GM19043 (cell line): ENCODE data around the gene PCP4.

Source experiments
- ATAC-seq: cut with Tn5 transposase; IDR thresholded peaks from one replicate; pipeline ENCODE4 v1.9.1; 2021; ENCODE audit warnings: low read depth; ENCODE audit not compliant: unreplicated experiment

PCP4 gene

DNA sequence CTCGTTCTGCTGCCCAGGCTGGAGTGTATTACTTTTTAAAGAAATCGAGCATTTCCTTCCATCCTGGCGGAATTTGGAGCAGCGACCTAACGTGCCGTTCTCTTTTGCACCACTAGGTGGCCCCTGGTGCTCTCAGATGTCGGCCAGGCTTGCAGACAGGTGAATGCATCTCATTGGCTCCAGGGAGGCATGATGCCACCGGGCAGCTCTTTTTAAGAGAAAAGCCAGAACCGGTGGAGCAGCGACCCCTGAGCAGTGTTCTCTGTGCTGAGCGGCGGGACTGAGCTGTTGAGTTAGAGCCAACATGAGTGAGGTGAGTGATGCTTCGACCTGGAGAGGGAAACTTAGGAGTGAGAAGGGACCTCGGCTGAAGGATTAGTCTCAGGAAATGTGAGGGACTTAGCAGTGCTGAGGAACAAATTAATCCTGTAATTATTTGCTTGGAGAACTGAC is at the start of gene PCP4:
PCP4 (plus strand) TSS at position 241 of the 453 bp plus-strand sequence; CDS start at position 305, 64 bp downstream.
- no peak for ATAC-seq

- no peak for ATAC-seq
These were observed 48.7 kb upstream of the PCP4 start for GRCh38 chr21:39818557-39818956.

- ATAC-seq, result no peak
These were observed 45.2 kb upstream of the PCP4 start for GRCh38 chr21:39822042-39822441.

DNA sequence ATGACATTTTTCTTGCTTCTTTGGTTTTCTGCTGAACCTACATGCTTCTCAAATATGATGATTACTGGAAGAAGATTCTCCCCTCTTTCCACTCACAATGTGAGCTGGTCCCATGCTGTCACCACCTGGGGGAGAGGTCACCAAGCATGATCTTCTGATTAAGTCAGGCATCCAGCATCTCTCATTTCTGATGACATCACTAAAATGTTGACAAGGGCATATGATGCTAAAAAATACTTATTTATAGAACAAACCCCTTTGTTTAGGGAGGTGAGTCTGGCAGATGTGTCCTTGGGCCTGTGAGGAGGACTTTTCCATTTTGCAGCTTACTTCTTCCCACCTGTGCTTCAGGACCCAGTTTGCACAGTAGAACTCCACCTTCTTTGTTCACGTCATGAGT is 42.0 kb upstream of the PCP4 start:
- ATAC-seq, result no peak

- ATAC-seq, result no peak
These were observed 32.7 kb upstream of the PCP4 start for GRCh38 chr21:39834543-39834942.

GRCh38 chr21:39837861-39838359 is 29.3 kb upstream of the PCP4 start:
- no peak for ATAC-seq

DNA sequence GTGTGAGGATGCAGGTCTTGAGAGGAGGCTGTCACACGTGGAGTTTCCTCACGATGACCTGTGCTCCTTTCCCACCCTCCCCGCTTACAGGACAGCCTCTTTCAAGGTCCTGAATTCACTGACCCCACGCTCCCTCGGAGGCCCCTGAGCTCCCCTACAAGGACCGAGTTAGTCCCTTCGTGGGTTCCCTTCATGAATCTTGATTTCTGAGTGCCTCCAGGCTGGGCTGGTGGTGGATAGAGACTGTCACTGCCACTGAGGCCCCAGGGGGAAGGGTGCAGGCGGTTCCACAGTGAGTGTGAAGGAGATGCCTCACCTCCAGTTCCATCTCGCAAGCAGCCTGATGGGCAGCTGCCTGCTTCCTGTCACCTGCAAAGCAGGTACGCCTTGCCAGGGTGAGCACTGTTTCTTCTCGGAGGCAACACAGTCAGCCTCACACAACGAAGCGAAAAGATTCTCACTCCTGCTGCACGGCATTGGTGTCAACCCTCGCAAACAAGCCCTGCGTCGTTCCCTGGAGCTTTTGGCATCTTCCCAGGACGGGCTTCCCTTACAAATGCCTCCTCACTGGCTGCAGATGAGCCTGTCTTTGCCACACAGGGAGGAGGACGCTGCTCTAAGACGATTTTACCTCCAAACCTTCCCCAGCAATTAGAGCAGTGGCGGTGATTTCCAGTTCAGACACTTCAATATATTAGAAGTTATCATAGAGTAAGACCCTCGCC is 26.7 kb upstream of the PCP4 start:
- no peak for ATAC-seq

GRCh38 chr21:39842741-39843459 is 24.3 kb upstream of the PCP4 start:
- ATAC-seq, result no peak

- ATAC-seq, result no peak
These were observed 23.8 kb upstream of the PCP4 start for GRCh38 chr21:39843483-39843882.

DNA sequence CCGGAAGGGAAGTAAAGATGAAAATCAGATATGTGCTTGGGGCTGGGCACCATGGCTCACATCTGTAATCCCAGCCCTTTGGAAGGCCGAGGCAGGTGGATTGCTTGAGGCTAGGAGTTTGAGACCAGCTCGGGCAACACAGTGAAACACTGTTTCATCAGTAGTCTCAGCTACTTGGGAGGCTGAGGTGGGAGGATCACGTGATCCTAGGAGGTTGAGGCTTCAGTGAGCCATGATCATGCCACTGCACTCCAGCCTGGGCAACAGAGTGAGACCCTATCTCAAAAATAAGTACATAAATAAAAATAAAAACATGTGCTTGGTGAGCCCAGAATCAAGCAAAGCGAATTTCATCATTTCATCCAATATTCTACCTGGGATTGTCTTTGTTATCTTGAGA is 23.3 kb upstream of the PCP4 start:
- no peak for ATAC-seq

DNA sequence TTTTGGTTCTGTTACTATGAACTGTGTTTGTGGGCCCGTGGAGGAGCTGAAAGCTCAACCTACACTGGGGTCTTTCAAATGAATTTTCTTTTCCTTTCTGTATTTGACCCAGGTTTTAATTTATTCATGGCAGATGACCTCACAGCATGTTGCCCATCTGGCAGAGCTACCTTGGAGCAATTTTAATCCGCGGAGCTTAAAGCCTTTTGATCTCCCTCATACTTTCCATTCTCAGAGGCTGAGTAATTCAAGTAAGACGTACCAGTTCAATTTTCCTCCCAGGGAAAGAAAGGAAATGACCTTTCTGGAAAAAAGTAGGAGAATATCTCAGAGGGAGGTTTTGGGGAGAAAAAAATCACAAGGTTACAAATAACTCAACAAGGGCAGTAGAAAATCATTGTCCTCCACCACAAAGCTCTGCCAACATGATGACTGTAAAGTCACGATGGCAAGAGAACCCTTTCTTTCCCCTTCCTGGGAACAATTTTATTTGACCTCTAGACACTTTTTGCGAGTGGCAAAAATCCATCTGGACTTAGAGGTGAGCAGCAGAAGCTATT is 21.6 kb upstream of the PCP4 start:
- ATAC-seq, result no peak

GRCh38 chr21:39847877-39848276 is 19.4 kb upstream of the PCP4 start:
- no peak for ATAC-seq

DNA sequence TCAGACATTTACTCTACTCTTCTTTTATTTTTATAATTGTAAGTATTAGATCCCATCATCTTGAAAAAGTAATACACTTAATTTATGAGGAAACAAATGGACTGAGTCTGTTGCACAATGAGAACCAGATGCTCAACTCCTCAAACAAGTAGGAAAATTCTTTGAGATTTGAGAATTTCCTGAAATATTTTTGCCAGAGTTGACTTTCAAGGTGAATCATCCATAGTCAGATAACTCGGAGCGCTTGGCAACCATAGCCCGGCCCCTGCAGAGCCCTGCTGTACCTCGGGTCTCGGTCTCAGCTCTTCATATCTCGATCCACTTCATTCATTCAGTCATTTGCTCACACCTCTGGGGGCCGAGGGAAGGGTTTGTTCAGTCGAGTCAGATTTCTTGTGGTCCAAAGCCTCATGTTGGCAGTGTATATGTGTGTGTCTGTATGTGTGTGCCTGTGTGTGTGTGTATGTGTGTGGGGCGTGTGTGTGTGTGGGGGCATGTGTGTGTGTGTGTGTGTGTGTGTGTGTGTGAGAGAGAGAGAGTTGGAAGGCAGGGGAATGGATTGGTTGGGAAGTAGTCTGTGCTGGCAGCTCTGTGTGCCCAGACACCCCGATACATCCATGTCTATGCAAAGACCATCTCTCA is 18.1 kb upstream of the PCP4 start:
- ATAC-seq, result no peak

DNA sequence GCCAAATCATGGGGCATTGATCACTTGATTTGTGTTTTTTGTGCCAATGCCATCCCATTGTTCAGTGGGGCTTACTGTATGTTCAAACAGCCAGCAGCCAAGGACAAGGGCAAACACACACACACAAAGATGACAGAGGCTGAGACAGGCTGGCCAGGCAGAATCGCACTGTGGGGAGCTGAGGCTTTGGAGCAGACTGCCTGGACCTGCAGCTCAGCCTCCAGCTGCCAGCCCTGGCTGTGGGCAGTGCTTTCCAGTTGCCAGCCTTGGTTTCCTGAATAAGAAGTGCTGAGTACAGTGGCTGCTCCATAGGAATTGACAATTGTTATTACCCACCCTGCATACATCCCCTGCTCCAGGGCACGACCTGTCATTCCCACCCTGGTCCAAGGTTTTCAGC is 16.9 kb upstream of the PCP4 start:
- no peak for ATAC-seq

DNA sequence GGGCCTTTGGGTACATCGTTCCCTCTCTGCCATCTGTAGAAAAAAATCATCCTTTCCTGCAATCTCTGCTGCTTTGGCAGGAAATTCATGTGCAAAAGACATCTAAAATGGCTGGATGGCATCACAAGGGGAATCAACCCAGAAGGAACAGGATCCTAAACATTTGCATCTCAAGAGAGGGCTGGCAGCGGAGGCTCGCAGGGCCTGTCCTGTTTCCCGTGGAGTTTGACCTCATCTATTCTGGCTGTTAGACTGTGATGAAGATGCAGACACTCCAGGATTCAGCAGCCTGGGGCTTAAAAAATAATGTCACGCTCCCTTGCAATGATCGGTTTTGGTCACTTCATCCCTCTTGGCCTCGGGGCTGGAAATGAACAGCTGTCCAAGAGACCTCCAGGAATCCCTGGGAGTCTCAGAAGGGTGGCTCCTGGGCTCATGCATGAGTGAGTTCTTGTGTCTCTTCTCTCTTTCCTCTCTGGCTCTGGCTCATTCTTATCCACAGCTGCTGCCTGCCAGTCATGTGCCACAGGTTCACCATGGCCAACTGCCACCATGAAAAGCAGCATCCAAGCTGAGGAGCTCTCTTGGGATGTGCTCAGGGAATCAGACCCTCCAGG is 16.1 kb upstream of the PCP4 start:
- ATAC-seq, result no peak

DNA sequence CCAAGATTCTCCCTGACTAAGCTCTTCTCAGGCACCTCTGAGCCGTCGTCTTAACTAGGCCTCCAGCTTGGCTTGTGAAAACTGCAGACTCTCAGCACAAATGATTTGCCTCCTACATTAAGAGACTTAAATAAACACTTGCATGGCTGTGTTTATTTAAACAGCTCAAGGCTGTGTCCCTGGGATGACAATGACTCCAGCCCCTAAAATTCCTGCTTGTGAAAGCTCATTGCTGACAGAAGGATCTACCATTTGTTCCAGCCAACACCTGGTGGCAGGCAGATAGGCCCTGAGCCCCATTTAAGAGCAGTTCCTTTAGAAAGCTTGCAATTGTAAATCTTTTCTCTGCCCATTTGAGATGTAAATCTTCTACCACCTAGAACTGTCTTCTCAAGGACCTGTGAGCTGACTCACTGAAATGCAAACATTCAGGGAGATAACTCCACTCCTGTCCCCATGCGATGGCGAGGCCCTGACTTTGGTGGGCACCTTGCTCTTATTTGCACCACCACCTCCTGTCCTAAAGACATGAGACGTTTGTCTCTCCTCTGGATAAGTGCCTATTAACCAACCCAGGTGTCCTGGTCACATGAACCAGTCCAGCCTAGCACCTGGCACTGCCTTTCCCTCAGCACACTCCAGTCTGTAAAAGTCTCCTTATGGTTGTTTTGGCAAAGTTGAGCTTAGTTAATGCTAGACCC is 15.1 kb upstream of the PCP4 start:
- no peak for ATAC-seq

DNA sequence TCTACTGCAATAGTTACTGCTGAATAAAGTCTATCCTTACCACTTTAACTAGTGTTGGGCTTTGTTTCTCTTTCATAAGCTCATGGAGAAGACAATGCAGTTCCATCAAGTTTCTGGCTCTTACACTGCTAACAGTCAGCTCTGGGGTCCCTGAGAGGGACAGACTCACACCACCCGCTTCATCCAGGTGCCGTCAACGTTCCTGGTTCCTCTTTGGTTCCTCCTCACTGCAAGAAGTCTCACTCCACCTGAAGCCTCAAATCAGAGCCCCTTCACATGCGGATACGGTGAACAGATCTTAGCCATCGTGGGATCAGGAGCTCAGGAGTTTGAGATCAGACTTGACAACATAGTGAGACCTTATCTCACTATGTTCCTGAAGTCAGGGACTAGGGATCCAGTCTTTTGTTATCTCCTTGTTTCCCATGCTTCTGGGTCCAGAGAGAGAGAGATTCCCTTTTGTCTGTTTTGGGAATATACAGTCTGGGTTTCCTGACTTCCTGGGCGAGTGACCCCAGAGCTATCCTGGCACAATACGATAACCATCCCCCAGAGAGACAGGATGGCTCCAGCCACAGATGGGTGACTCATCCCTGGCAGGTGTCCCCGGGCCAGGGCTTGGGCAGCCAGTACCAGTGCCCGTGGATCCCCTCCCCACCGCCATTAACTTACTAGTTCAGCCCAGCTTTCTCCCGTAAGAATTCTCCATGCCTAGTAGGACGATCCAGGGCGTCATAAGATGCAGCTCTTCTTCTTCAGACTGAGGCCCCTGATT is 14.3 kb upstream of the PCP4 start:
- ATAC-seq, result no peak

- no peak for ATAC-seq
These were observed 12.7 kb upstream of the PCP4 start for GRCh38 chr21:39854572-39854971.

GRCh38 chr21:39855595-39855994 is 11.6 kb upstream of the PCP4 start:
- ATAC-seq, result no peak
